ENCODE results near the gene RAB26. TPM values are rescaled to one million over a fixed set of nuclear protein-coding genes. Genes with fewer than 3 reads are reported as not detected.

Gene RAB26
- total RNA-seq, 1 experiment from 2014 or later: 1.0 TPM

GRCh38 chr16:2195322-2196161 lies 47.1 kb downstream of the RAB26 start:
- intact Hi-C loops (cut with micrococcal nuclease): loop anchor here (2.0 kb wide), 1 partner anchor 305 kb away; no protein-coding TSS in a partner anchor
- CTCF ChIA-PET: interaction anchor here (0.7 to 2.1 kb wide), 14 partner anchors 9 to 286 kb away, joined by 3 to 8 read pairs (median 4); partner anchors contain the start of gene ECI1
- Mint-ChIP-seq H3K36me3 (ENCODE audit: insufficient read depth, unreplicated experiment) (no peaks in the 10 kb centered on the region), H3K27me3 (ENCODE audit: insufficient read depth, unreplicated experiment) (no peaks in the 10 kb centered on the region), H3K4me3 (ENCODE audit: unreplicated experiment) (no peak overlapping the region), H3K4me1 (ENCODE audit: insufficient read depth, unreplicated experiment) (no peaks in the 10 kb centered on the region), H3K27ac (ENCODE audit: low read depth, unreplicated experiment) (no peak overlapping the region), H3K9me3 (ENCODE audit: unreplicated experiment) (no peaks in the 10 kb centered on the region)
- BruUV-seq (replicated peaks): no TSS peak
- TF ChIP-seq CTCF (IDR thresholded peaks at IDR 0.05; ENCODE audit: unreplicated experiment): no peak
- no peak for DNase-seq (ENCODE audit: unreplicated experiment)
- POLR2A ChIA-PET: interaction anchor here (0.7 to 2.6 kb wide), 8 partner anchors 9 to 301 kb away, joined by 3 to 22 read pairs (median 4); partner anchors contain the start of genes ECI1, MLST8, NTHL1 and TRAF7

- ChIA-PET POLR2A (interaction anchor here (1.2 to 2.3 kb wide), 3 partner anchors 18 to 55 kb away, joined by 3 to 14 read pairs (median 6); partner anchors contain the start of genes ECI1, PGP and TRAF7), CTCF (interaction anchor here (0.6 to 2.1 kb wide), 3 partner anchors 55 to 485 kb away, joined by 4 to 7 read pairs (median 7); partner anchors contain the start of gene ECI1)
- no peak for TF ChIP-seq CTCF (IDR thresholded peaks at IDR 0.05; ENCODE audit: unreplicated experiment)
- Mint-ChIP-seq H3K4me1 (ENCODE audit: insufficient read depth, unreplicated experiment) (no peaks in the 10 kb centered on the region), H3K36me3 (ENCODE audit: insufficient read depth, unreplicated experiment) (no peaks in the 10 kb centered on the region), H3K4me3 (ENCODE audit: unreplicated experiment) (peak within 1 kb of the TSS; percentile 33), H3K27ac (ENCODE audit: low read depth, unreplicated experiment) (no peak within 1 kb of the TSS), H3K27me3 (ENCODE audit: insufficient read depth, unreplicated experiment) (no peaks in the 10 kb centered on the region), H3K9me3 (ENCODE audit: unreplicated experiment) (no peaks in the 10 kb centered on the region)
- no peak for DNase-seq (ENCODE audit: unreplicated experiment)
- intact Hi-C loops (cut with micrococcal nuclease): no loop called here
- BruUV-seq (replicated peaks): no TSS peak
Measured at GRCh38 chr16:2196162-2196980, 47.9 kb downstream of the RAB26 start, which contains the start of gene CASKIN1. Gene CASKIN1, minus strand, starts transcription at chr16:2196605. Its CDS starts 173 bp downstream, at chr16:2196432.

GRCh38 chr16:2196981-2197511 lies 48.6 kb downstream of the RAB26 start:
- BruUV-seq (replicated peaks): no TSS peak
- no peak for TF ChIP-seq CTCF (IDR thresholded peaks at IDR 0.05; ENCODE audit: unreplicated experiment)
- no peaks in the 10 kb centered on the region for H3K36me3 Mint-ChIP-seq (ENCODE audit: insufficient read depth, unreplicated experiment)
- intact Hi-C loops (cut with micrococcal nuclease): no loop called here
- H3K4me1 Mint-ChIP-seq (ENCODE audit: insufficient read depth, unreplicated experiment): no peaks in the 10 kb centered on the region
- DNase-seq (ENCODE audit: unreplicated experiment): no peak
- H3K9me3 Mint-ChIP-seq (ENCODE audit: unreplicated experiment): no peaks in the 10 kb centered on the region
- CTCF ChIA-PET: interaction anchor here (0.6 to 0.7 kb wide), 2 partner anchors 304 to 484 kb away, joined by 4 read pairs; no protein-coding TSS in a partner anchor
- POLR2A ChIA-PET: interaction anchor here (1.2 to 1.6 kb wide), 2 partner anchors 18 to 42 kb away, joined by 3 to 6 read pairs; partner anchors contain the start of genes PGP and TRAF7
- no peak overlapping the region for H3K27ac Mint-ChIP-seq (ENCODE audit: low read depth, unreplicated experiment)
- no peaks in the 10 kb centered on the region for H3K27me3 Mint-ChIP-seq (ENCODE audit: insufficient read depth, unreplicated experiment)
- peak overlapping the region; percentile 33 for H3K4me3 Mint-ChIP-seq (ENCODE audit: unreplicated experiment)

Measured in MCF 10A (cell line).